Astrocyte (in vitro differentiated cells and primary cell): ENCODE data around the gene TARBP2. TPM values are rescaled to one million over a fixed set of nuclear protein-coding genes. Genes with fewer than 3 reads are reported as not detected.
A peak's percentile ranks its signal among the peaks of the same experiment; 100 is the strongest.

Source experiments
- DNase-seq: peaks from one replicate; pipeline ENCODE4 v3.0.0-alpha.2; 2010; ENCODE audit warnings: low read depth
- FAIRE-seq: peaks from 2 replicates; lab custom pipeline; 2011; peaks lifted over from hg19 to GRCh38; lab: Jason Lieb, UNC
- H2AFZ ChIP-seq: 2 replicates; pipeline ENCODE4 v1.6.0; 2012; ENCODE audit warnings: low read depth, low read length, inconsistent platforms
- H3K27ac ChIP-seq: 2 replicates; pipeline ENCODE4 v1.5.1; 2011; ENCODE audit warnings: low read depth, low read length, inconsistent platforms
- H3K27me3 ChIP-seq: 2 replicates; pipeline ENCODE4 v1.6.0; 2011; ENCODE audit warnings: low read length, inconsistent platforms; ENCODE audit not compliant: insufficient read depth
- H3K36me3 ChIP-seq: 2 replicates; pipeline ENCODE4 v1.5.1; 2011; ENCODE audit warnings: low read length, inconsistent platforms; ENCODE audit not compliant: insufficient read depth
- H3K4me1 ChIP-seq: 2 replicates; pipeline ENCODE4 v1.5.1; 2011; ENCODE audit warnings: low read length, inconsistent platforms; ENCODE audit not compliant: insufficient read depth
- H3K4me2 ChIP-seq: 2 replicates; pipeline ENCODE4 v1.6.0; 2012; ENCODE audit warnings: low read length, inconsistent platforms
- H3K4me3 ChIP-seq: 2 replicates; pipeline ENCODE4 v1.5.1; 2011; ENCODE audit warnings: low read depth, mild to moderate bottlenecking, low read length, inconsistent platforms; ENCODE audit not compliant: insufficient read depth
- H3K79me2 ChIP-seq: 2 replicates; pipeline ENCODE4 v1.6.0; 2012; ENCODE audit warnings: mild to moderate bottlenecking, low read length, inconsistent platforms; ENCODE audit not compliant: insufficient read depth
- H3K9ac ChIP-seq: 2 replicates; pipeline ENCODE4 v1.6.0; 2012; ENCODE audit warnings: mild to moderate bottlenecking, low read length, inconsistent platforms
- H3K9me3 ChIP-seq: 2 replicates; pipeline ENCODE4 v1.5.1; 2012; ENCODE audit warnings: low read depth, mild to moderate bottlenecking, low read length, inconsistent platforms; ENCODE audit not compliant: insufficient read depth
- H4K20me1 ChIP-seq: 2 replicates; pipeline ENCODE4 v1.6.0; 2012; ENCODE audit warnings: low read length, inconsistent platforms; ENCODE audit not compliant: insufficient read depth
- H3K27ac Mint-ChIP-seq: one replicate; pipeline ENCODE4 v1.8.0; 2021; ENCODE audit warnings: mild to moderate bottlenecking, mixed read lengths; ENCODE audit not compliant: unreplicated experiment
- H3K27me3 Mint-ChIP-seq: one replicate; pipeline ENCODE4 v1.8.0; 2021; ENCODE audit warnings: low read depth, mixed read lengths; ENCODE audit not compliant: unreplicated experiment
- H3K36me3 Mint-ChIP-seq: one replicate; pipeline ENCODE4 v1.8.0; 2021; ENCODE audit warnings: low read depth, mixed read lengths; ENCODE audit not compliant: unreplicated experiment
- H3K4me1 Mint-ChIP-seq: one replicate; pipeline ENCODE4 v1.8.0; 2021; ENCODE audit warnings: low read depth, mixed read lengths; ENCODE audit not compliant: unreplicated experiment
- H3K4me3 Mint-ChIP-seq: one replicate; pipeline ENCODE4 v1.8.0; 2021; ENCODE audit warnings: mild to moderate bottlenecking, moderate library complexity, mixed read lengths; ENCODE audit not compliant: unreplicated experiment
- H3K9me3 Mint-ChIP-seq: one replicate; pipeline ENCODE4 v1.8.0; 2021; ENCODE audit warnings: mild to moderate bottlenecking, mixed read lengths; ENCODE audit not compliant: unreplicated experiment
- EZH2 ChIP-seq: IDR thresholded peaks from 2 replicates; pipeline ENCODE4 v1.6.1; 2012; ENCODE audit warnings: mild to moderate bottlenecking, low read length, inconsistent platforms; ENCODE audit not compliant: insufficient read depth
- total RNA-seq: library from RNA; stranded (reverse); gene quantifications from 2 replicates; pipeline ENCODE4 v1.2.1, GENCODE V29; 2021
- TF ChIP-seq, protein P1 (sequence below): IDR thresholded peaks from 2 replicates; pipeline ENCODE4 v1.5.1; 2011; ENCODE audit warnings: low read depth, mild to moderate bottlenecking, inconsistent platforms, low read length, moderate library complexity; ENCODE audit not compliant: insufficient read depth

The TARBP2 gene
- total RNA-seq, 1 donor from 2014 or later, result 51.1 TPM

DNA sequence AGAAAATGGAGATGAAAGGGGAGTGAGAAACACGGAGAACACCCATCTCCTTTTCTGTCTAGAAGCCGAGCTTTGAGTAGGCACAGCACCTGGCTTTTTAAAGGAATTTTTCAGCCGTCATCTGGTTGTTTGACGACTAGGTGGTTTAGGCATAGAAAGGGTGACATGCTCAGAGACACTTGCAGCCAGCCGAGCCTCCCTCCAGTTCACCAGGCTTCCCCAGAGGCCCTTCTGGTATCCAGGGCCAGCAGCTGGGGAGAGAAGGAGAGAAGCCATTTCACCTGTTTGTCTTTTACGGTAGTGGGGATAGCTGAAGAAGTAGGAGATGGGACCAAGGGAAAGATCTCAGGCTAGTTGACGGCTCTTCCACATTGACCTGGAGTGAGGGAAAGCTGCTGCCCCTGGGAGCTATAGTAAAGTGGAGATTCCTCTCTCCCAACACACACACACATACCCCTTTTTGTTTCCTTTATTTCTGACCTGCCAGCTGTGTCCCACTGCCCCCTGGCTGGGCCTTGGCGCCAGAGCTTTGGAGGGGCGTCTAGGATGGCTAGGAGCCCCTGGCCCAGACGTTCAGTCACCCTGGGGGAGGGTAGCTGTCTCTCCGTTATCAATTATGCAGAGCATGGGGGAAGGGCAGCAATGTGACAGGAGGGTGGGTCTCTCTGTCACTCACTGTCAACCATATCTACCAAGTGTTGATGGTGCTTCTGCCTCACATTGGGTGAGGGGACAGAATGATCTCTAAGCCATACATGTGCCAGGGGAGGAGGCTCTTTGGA, 7.3 kb upstream of the TARBP2 start:
- Mint-ChIP-seq H3K9me3 (no peaks in the 10 kb centered on the region), H3K27me3 (no peaks in the 10 kb centered on the region), H3K4me1 (peaks cover 27% of the 10 kb centered on the region), H3K4me3 (peak overlapping the region; percentile 82), H3K27ac (peak overlapping the region; percentile 75), H3K36me3 (peaks cover 5% of the 10 kb centered on the region)
- no peak for FAIRE-seq
- Histone ChIP-seq H3K4me2 (peak overlapping the region; percentile 87), H3K4me3 (peak overlapping the region; percentile 53), H4K20me1 (peaks cover 25% of the 10 kb centered on the region), H3K4me1 (peaks cover 16% of the 10 kb centered on the region), H3K9me3 (no peaks in the 10 kb centered on the region), H3K27me3 (no peaks in the 10 kb centered on the region), H3K79me2 (peaks cover 43% of the 10 kb centered on the region), H3K9ac (peak overlapping the region; percentile 75), H3K36me3 (no peaks in the 10 kb centered on the region), H2AFZ (peak overlapping the region; percentile 48), H3K27ac (peak overlapping the region; percentile 23)
- TF ChIP-seq, protein P1, sequence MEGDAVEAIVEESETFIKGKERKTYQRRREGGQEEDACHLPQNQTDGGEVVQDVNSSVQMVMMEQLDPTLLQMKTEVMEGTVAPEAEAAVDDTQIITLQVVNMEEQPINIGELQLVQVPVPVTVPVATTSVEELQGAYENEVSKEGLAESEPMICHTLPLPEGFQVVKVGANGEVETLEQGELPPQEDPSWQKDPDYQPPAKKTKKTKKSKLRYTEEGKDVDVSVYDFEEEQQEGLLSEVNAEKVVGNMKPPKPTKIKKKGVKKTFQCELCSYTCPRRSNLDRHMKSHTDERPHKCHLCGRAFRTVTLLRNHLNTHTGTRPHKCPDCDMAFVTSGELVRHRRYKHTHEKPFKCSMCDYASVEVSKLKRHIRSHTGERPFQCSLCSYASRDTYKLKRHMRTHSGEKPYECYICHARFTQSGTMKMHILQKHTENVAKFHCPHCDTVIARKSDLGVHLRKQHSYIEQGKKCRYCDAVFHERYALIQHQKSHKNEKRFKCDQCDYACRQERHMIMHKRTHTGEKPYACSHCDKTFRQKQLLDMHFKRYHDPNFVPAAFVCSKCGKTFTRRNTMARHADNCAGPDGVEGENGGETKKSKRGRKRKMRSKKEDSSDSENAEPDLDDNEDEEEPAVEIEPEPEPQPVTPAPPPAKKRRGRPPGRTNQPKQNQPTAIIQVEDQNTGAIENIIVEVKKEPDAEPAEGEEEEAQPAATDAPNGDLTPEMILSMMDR, result no peak
- no peak for TF ChIP-seq EZH2
- DNase-seq, result no peak

DNA sequence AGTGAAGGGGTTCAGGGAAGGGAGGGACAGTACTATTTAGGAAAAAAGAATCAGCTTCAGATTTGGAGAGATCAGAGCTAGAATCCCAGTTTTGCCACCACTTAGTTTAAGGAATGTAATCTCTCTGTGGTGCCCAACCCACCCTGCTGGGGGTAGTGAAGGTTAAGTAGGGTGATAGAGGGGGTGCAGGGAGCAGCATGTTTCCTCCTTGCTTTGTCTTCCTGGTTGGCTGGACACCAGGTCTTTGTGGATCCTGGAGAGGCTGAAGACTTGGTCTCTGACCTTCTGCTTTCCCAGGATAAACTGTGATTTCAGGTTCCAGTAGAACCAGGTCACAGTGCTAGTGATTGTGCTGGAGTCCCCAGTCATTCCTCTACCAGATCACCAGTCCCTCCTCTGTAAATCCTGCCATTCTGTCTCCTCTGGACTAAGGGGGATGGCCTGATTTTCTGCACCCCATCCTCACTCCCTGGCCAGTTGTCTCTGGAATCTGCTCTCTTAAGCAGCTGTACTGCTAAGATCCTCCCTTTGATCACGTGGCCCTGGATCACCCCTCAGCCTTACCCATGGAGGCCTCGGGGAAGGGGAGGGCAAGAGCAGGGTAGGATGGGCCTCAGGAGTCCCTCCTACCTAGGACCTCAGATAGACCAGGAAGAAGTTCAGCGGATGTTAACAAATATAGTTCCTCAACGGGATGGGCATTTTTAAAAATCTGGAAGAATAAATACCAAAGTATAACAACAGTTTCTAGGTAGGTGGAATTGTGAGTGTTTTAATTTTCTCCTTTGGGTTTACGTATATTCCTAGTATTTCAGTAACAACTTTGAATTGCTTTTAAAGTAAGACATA, 5.0 kb upstream of the TARBP2 start:
- H3K36me3 Mint-ChIP-seq, result peaks cover 2% of the 10 kb centered on the region
- no peak for DNase-seq

More for the DNA sequence above, 5.0 kb upstream of the TARBP2 start:
- H3K4me3 ChIP-seq, result no peak overlapping the region
- H3K27me3 ChIP-seq, result no peaks in the 10 kb centered on the region
- H3K4me2 ChIP-seq, result no peak overlapping the region
- no peaks in the 10 kb centered on the region for H3K36me3 ChIP-seq
- TF ChIP-seq EZH2, result no peak
- TF ChIP-seq, protein P1, result no peak
- H4K20me1 ChIP-seq, result peaks cover 16% of the 10 kb centered on the region
- FAIRE-seq, result no peak
- no peak overlapping the region for H2AFZ ChIP-seq
- no peaks in the 10 kb centered on the region for H3K9me3 Mint-ChIP-seq
- H3K9ac ChIP-seq, result no peak overlapping the region
- H3K4me1 Mint-ChIP-seq, result peaks cover 25% of the 10 kb centered on the region
- H3K4me3 Mint-ChIP-seq, result peak overlapping the region; percentile 74
- no peak overlapping the region for H3K27ac ChIP-seq
- H3K4me1 ChIP-seq, result peaks cover 28% of the 10 kb centered on the region
- no peaks in the 10 kb centered on the region for H3K9me3 ChIP-seq
- no peaks in the 10 kb centered on the region for H3K27me3 Mint-ChIP-seq
- peaks cover 42% of the 10 kb centered on the region for H3K79me2 ChIP-seq
- H3K27ac Mint-ChIP-seq, result peak overlapping the region; percentile 62
